Colonic mucosa (tissue), 4 donors: ENCODE data around the gene CNGA1. TPM values are rescaled to one million over a fixed set of nuclear protein-coding genes. Genes with fewer than 3 reads are reported as not detected.

Experiments
- DNase-seq: peaks from one replicate; pipeline ENCODE4 v3.0.0-alpha.2; 2020
- H3K27ac ChIP-seq: fragments of 200-600 bp; one replicate; pipeline ENCODE4 v1.8.0; 2021
- H3K27me3 ChIP-seq: fragments of 200-600 bp; one replicate; pipeline ENCODE4 v1.8.0; 2021
- H3K36me3 ChIP-seq: fragments of 200-600 bp; one replicate; pipeline ENCODE4 v1.8.0; 2021
- H3K4me1 ChIP-seq: fragments of 200-600 bp; one replicate; pipeline ENCODE4 v1.8.0; 2021; ENCODE audit warnings: mild to moderate bottlenecking
- H3K4me3 ChIP-seq: fragments of 200-600 bp; one replicate; pipeline ENCODE4 v1.8.0; 2021
- H3K9ac ChIP-seq, 2 donors: one replicate each; pipeline ENCODE4 v1.7.0; 2013; ENCODE audit warnings: control low read depth in 2 of 2, low read depth in 2 of 2, low read length in 2 of 2
- H3K9me3 ChIP-seq: fragments of 200-600 bp; one replicate; pipeline ENCODE4 v1.8.0; 2021
- intact Hi-C: fragments of 100-400 bp; cut with DNase I; formaldehyde crosslinking; loops from one replicate; pipeline ENCODE4 v1.14.1; 2022
- total RNA-seq, 2 donors: library from RNA; stranded (reverse); fragmentation: NEBNext Ultra II Directional in 1 of 2; extraction: Animal tissue kit (Norgen Biotek cat#: 25700) in 1 of 2; gene quantifications; one replicate each; pipeline ENCODE4 v1.2.1, GENCODE V29; 2021
- TF ChIP-seq, protein P1 (sequence below): fragments of 200-600 bp; IDR thresholded peaks from one replicate; pipeline ENCODE4 v1.8.0; 2022; ENCODE audit warnings: antibody characterized with exemption, mild to moderate bottlenecking
- donor health status: healthy.
- donor health status: DM: no; HTN: no; CAD: no.
- donor health status: DM: no; HTN: no; CAD: no.

CNGA1 gene
- total RNA-seq, 2 donors from 2014 or later = 2.6 to 15.9 TPM

DNA sequence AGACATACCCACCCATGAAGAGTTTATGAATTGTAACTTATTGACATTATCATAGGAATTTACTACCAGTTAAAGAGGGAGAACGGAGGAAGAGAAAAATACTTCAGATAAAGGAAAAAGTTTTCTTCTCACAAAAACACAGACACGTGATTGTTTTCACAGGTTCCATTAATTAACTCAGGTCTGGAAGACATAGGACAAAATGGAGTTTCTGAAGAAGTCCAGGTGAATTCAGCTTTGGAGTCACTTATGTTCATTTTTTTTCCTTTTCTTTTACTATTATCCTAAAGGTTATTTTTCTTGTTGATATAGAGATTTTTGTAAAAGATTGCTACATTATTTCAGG lies 20.6 kb upstream of the CNGA1 start:
- Histone ChIP-seq H3K27ac (no peak overlapping the region), H3K36me3 (no peaks in the 10 kb centered on the region), H3K4me3 (no peak overlapping the region), H3K4me1 (no peaks in the 10 kb centered on the region), H3K9me3 (no peaks in the 10 kb centered on the region), H3K27me3 (no peaks in the 10 kb centered on the region), H3K9ac (no peak overlapping the region)
- intact Hi-C loops = no loop called here
- TF ChIP-seq, protein P1, sequence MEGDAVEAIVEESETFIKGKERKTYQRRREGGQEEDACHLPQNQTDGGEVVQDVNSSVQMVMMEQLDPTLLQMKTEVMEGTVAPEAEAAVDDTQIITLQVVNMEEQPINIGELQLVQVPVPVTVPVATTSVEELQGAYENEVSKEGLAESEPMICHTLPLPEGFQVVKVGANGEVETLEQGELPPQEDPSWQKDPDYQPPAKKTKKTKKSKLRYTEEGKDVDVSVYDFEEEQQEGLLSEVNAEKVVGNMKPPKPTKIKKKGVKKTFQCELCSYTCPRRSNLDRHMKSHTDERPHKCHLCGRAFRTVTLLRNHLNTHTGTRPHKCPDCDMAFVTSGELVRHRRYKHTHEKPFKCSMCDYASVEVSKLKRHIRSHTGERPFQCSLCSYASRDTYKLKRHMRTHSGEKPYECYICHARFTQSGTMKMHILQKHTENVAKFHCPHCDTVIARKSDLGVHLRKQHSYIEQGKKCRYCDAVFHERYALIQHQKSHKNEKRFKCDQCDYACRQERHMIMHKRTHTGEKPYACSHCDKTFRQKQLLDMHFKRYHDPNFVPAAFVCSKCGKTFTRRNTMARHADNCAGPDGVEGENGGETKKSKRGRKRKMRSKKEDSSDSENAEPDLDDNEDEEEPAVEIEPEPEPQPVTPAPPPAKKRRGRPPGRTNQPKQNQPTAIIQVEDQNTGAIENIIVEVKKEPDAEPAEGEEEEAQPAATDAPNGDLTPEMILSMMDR = no peak
- no peak for DNase-seq

DNA sequence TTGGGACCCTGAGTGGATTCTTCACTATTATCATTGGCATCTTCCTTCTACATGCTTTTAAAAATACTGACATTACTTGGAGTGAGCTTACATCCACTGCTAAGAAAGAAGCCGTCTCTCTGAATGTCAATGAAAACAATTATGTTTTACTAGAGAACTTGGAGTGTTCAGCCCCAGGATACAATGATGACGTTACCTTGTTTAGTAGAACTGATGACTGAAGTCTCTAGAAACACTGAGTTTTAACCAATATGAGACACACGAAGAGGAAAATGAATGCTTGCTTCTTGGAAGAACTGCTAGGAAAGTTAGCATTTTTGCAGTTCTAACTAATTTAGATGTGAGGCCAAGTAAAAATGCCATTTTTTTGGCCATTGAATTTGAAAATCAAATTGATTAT lies 19.5 kb upstream of the CNGA1 start:
- Histone ChIP-seq H3K36me3 (no peaks in the 10 kb centered on the region), H3K27ac (no peak overlapping the region), H3K27me3 (no peaks in the 10 kb centered on the region), H3K4me3 (no peak overlapping the region), H3K9me3 (no peaks in the 10 kb centered on the region), H3K9ac (no peak overlapping the region), H3K4me1 (no peaks in the 10 kb centered on the region)
- TF ChIP-seq, protein P1 = no peak
- intact Hi-C loops = no loop called here
- DNase-seq = no peak

DNA sequence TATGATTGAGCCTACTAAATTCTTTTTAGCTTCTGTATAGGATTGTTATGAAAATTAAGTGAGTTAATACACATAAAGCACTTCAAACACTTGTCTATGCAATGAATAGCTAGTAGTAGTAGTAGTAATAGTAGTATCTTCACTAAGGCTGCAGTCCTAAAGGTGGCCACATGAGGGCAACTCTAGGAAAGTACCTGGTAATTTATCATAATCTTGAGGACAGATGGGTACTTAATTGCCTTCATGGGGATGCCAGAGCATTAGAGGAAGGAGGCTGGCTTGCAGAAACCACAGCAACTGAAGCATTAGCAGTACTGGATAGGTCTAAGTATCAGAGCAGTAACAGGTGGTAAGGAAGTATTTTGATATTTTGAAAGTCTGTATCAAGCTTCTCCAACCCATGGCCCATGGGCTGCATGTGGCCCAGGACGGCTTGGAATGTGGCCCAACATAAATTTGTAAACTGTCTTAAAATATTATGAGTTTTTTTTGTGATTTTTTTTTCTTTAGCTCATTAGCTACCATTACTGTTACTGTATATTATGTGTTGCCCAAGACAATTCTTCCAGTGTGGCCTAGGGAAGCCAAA lies 17.4 kb upstream of the CNGA1 start:
- Histone ChIP-seq H3K9me3 (no peaks in the 10 kb centered on the region), H3K4me3 (no peak overlapping the region), H3K27me3 (no peaks in the 10 kb centered on the region), H3K36me3 (no peaks in the 10 kb centered on the region), H3K27ac (no peak overlapping the region), H3K9ac (no peak overlapping the region), H3K4me1 (no peaks in the 10 kb centered on the region)
- DNase-seq = peak; percentile 65
- intact Hi-C loops = no loop called here
- TF ChIP-seq, protein P1 = peak; percentile 57

DNA sequence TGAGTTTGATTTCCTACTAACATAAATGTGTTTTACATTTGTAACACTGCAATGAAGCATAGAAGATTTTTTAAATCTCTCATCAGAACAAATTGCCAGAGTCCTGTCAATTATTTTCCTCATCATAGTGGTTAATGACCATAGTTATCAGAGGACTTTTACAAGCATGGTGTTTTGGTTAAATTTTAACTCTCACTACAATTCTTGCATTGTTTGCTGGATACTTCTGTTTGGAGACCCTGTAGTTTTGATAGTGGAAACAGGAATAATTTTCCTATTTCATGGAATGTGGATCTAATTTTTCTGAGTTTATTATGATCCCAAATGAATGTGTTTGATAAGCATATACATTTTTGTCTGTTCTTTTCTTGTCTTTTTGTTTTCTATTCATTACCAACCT lies 16.9 kb upstream of the CNGA1 start:
- Histone ChIP-seq H3K4me3 (no peak overlapping the region), H3K4me1 (no peaks in the 10 kb centered on the region), H3K27me3 (no peaks in the 10 kb centered on the region), H3K27ac (no peak overlapping the region), H3K9me3 (no peaks in the 10 kb centered on the region), H3K36me3 (no peaks in the 10 kb centered on the region), H3K9ac (no peak overlapping the region)
- intact Hi-C loops = no loop called here
- DNase-seq = no peak
- TF ChIP-seq, protein P1 = no peak

DNA sequence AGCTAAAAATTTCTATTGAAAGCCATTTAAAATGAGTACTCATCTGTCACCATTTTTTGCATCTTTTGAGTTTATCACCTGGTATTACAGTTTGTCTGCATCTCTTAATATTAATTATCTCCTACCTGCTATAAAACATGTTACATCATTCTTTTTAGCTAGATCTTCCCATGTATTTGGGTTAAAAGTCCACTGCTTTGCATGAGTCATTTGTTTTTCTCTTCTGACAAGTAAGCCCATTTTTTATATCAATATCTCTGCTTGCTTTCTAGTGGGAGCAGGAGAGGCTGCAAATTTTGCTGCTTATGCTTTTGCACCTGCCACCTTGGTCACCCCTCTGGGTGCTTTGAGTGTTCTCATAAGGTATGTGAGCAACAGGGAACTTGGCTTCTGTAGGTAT lies 16.2 kb upstream of the CNGA1 start:
- DNase-seq = no peak
- H3K36me3 ChIP-seq = no peaks in the 10 kb centered on the region
- H3K9me3 ChIP-seq = no peaks in the 10 kb centered on the region
- H3K9ac ChIP-seq = no peak overlapping the region
- no peak overlapping the region for H3K4me3 ChIP-seq
- TF ChIP-seq, protein P1 = no peak
- no peak overlapping the region for H3K27ac ChIP-seq
- H3K27me3 ChIP-seq = no peaks in the 10 kb centered on the region
- intact Hi-C loops = no loop called here
- H3K4me1 ChIP-seq = no peaks in the 10 kb centered on the region
